ENCODE measurements around the gene STT3A. TPM values are rescaled to one million over a fixed set of nuclear protein-coding genes. Genes with fewer than 3 reads are reported as not detected.

The STT3A gene
- polyA plus RNA-seq, 3 donors = 27.4 to 75.3 (median 54.2) TPM

DNA sequence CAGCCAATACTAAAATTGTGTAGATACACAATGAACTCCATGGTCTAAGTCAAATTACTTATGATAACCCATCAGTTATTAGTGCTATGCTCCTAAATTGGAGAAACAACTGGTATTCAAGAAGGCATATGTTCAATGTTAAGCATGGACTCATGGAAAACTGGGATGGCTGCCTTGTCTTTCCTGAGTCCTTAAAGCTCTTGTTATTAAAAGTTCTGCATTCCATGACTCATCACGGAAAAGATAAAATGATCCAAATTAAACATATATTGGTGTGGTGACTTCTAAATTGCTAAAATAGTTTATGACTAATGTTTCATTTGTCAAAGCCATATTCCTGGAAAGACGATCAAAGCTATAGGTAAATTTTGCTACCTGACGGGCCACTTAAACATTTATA is 32.8 kb upstream of the STT3A start:
- Histone ChIP-seq H3K4me3 (replicated peaks in 1 of 3; ENCODE audit: low read depth in 2 of 3, low read length in 3 of 3) (no peak overlapping the region), H3K79me2 (ENCODE audit: insufficient read depth, low read length) (no peaks in the 10 kb centered on the region), H2AFZ (ENCODE audit: insufficient read depth, low read depth, low read length, poor library complexity, severe bottlenecking) (no peak overlapping the region), H3K4me1 (ENCODE audit: control insufficient read depth in 1 of 2, insufficient read depth in 2 of 2, low read length in 2 of 2) (no peaks in the 10 kb centered on the region), H3K27me3 (ENCODE audit: control insufficient read depth in 2 of 2, insufficient read depth in 2 of 2, low read length in 2 of 2) (no peaks in the 10 kb centered on the region), H3K4me2 (replicated peaks; ENCODE audit: extremely low read depth, low read length, poor library complexity, severe bottlenecking) (no peak overlapping the region), H4K20me1 (ENCODE audit: insufficient read depth, low read length) (no peaks in the 10 kb centered on the region), H3K9ac (ENCODE audit: insufficient read depth, low read length, poor library complexity, severe bottlenecking) (no peak overlapping the region), H3K36me3 (replicated peaks in 1 of 2; ENCODE audit: control insufficient read depth in 1 of 2, insufficient read depth in 2 of 2, low read length in 2 of 2) (no peaks in the 10 kb centered on the region), H3K9me3 (replicated peaks in 1 of 2; ENCODE audit: control insufficient read depth in 1 of 2, insufficient read depth in 1 of 2, low read length in 2 of 2) (peaks cover 8 to 15% of the 10 kb centered on the region in 2 donors), H3K27ac (ENCODE audit: low read depth in 1 of 2, low read length in 2 of 2) (no peak overlapping the region)
- Mint-ChIP-seq H3K4me3 (no peak overlapping the region), H3K27ac (no peak overlapping the region), H3K9me3 (peaks cover 9 to 30% (median 22%) of the 10 kb centered on the region in 7 donors), H3K36me3 (no peaks in the 10 kb centered on the region), H3K27me3 (ENCODE audit: low read depth in 3 of 3) (peaks cover 0 to 5% (median 2%) of the 10 kb centered on the region in 3 donors), H3K4me1 (no peaks in the 10 kb centered on the region)
- DNase-seq = no peak
- WGBS (ENCODE audit: insufficient coverage) = no CpG with 5 or more reads among the region's 3 CpGs
- TF ChIP-seq, protein P1, sequence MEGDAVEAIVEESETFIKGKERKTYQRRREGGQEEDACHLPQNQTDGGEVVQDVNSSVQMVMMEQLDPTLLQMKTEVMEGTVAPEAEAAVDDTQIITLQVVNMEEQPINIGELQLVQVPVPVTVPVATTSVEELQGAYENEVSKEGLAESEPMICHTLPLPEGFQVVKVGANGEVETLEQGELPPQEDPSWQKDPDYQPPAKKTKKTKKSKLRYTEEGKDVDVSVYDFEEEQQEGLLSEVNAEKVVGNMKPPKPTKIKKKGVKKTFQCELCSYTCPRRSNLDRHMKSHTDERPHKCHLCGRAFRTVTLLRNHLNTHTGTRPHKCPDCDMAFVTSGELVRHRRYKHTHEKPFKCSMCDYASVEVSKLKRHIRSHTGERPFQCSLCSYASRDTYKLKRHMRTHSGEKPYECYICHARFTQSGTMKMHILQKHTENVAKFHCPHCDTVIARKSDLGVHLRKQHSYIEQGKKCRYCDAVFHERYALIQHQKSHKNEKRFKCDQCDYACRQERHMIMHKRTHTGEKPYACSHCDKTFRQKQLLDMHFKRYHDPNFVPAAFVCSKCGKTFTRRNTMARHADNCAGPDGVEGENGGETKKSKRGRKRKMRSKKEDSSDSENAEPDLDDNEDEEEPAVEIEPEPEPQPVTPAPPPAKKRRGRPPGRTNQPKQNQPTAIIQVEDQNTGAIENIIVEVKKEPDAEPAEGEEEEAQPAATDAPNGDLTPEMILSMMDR (IDR thresholded peaks at IDR 0.05) = no peak
- intact Hi-C loops (cut with micrococcal nuclease) = no loop called here

DNA sequence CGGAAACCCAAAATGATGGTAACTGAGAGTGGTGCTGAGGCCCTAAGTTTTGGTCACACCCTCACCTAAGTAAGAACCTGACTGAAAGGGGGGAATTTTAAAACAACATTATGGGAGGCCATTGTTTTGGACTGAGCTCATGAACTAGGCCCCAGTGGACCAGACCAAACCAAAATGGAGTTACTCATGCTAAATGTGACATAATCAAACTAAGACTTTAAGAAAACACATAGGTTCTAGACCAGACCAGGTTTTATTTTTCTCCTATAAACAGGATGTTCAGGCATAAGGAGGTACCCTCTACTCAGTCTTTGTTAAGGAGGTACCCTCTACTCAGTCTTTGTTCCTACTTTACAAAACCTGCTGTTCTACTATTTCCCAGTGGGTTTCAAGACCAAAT is 30.7 kb upstream of the STT3A start:
- no peaks in the 10 kb centered on the region for H3K9me3 ChIP-seq (replicated peaks in 1 of 2; ENCODE audit: control insufficient read depth in 1 of 2, insufficient read depth in 1 of 2, low read length in 2 of 2)
- H2AFZ ChIP-seq (ENCODE audit: insufficient read depth, low read depth, low read length, poor library complexity, severe bottlenecking) = no peak overlapping the region
- no peaks in the 10 kb centered on the region for H4K20me1 ChIP-seq (ENCODE audit: insufficient read depth, low read length)
- intact Hi-C loops (cut with micrococcal nuclease) = no loop called here
- H3K4me2 ChIP-seq (replicated peaks; ENCODE audit: extremely low read depth, low read length, poor library complexity, severe bottlenecking) = no peak overlapping the region
- H3K79me2 ChIP-seq (ENCODE audit: insufficient read depth, low read length) = no peaks in the 10 kb centered on the region
- no peaks in the 10 kb centered on the region for H3K4me1 ChIP-seq (ENCODE audit: control insufficient read depth in 1 of 2, insufficient read depth in 2 of 2, low read length in 2 of 2)
- no peak overlapping the region for H3K27ac ChIP-seq (ENCODE audit: low read depth in 1 of 2, low read length in 2 of 2)
- no peak for DNase-seq
- H3K27me3 ChIP-seq (ENCODE audit: control insufficient read depth in 2 of 2, insufficient read depth in 2 of 2, low read length in 2 of 2) = no peaks in the 10 kb centered on the region
- no peaks in the 10 kb centered on the region for H3K36me3 ChIP-seq (replicated peaks in 1 of 2; ENCODE audit: control insufficient read depth in 1 of 2, insufficient read depth in 2 of 2, low read length in 2 of 2)
- H3K4me3 ChIP-seq (replicated peaks in 1 of 3; ENCODE audit: low read depth in 2 of 3, low read length in 3 of 3) = no peak overlapping the region
- TF ChIP-seq, protein P1 (IDR thresholded peaks at IDR 0.05) = no peak
- Mint-ChIP-seq H3K27ac (no peak overlapping the region), H3K27me3 (ENCODE audit: low read depth in 3 of 3) (peaks cover 0 to 6% (median 0%) of the 10 kb centered on the region in 3 donors), H3K4me1 (no peaks in the 10 kb centered on the region), H3K36me3 (no peaks in the 10 kb centered on the region), H3K9me3 (peaks cover 0 to 18% (median 8%) of the 10 kb centered on the region in 7 donors), H3K4me3 (no peak overlapping the region)
- no peak overlapping the region for H3K9ac ChIP-seq (ENCODE audit: insufficient read depth, low read length, poor library complexity, severe bottlenecking)
- no CpG with 5 or more reads among the region's 1 CpG for WGBS (ENCODE audit: insufficient coverage)
